Type B pancreatic cell (in vitro differentiated cells): ENCODE data around the gene KRTAP4-8. TPM values are rescaled to one million over a fixed set of nuclear protein-coding genes. Genes with fewer than 3 reads are reported as not detected.
"Not testable (repeated sequence)": the region's sequence is repeated elsewhere in the genome, so short reads cannot be mapped to it uniquely, and the experiment has no call there.

Source experiments
- DNase-seq: peaks from one replicate; pipeline ENCODE4 v3.0.0; 2021; ENCODE audit warnings: mixed read lengths; ENCODE audit not compliant: unreplicated experiment; ENCODE audit errors: extremely low spot score
- H3K27ac Mint-ChIP-seq: 2 replicates; pipeline ENCODE4 v1.8.0; 2021; ENCODE audit warnings: mild to moderate bottlenecking, mixed read lengths
- H3K27me3 Mint-ChIP-seq: 2 replicates; pipeline ENCODE4 v1.8.0; 2021; ENCODE audit warnings: mixed read lengths
- H3K36me3 Mint-ChIP-seq: 2 replicates; pipeline ENCODE4 v1.8.0; 2021; ENCODE audit warnings: mixed read lengths
- H3K4me1 Mint-ChIP-seq: one replicate; pipeline ENCODE4 v1.8.0; 2021; ENCODE audit warnings: mixed read lengths; ENCODE audit not compliant: unreplicated experiment
- H3K4me3 Mint-ChIP-seq: 2 replicates; pipeline ENCODE4 v1.8.0; 2021; ENCODE audit warnings: mild to moderate bottlenecking, mixed read lengths
- H3K9me3 Mint-ChIP-seq: 2 replicates; pipeline ENCODE4 v1.8.0; 2021; ENCODE audit warnings: mixed read lengths
- total RNA-seq: library from RNA; stranded (reverse); gene quantifications from 2 replicates; pipeline ENCODE4 v1.2.1, GENCODE V29; 2021; ENCODE audit warnings: low replicate concordance
- TF ChIP-seq, protein P1 (sequence below): fragments of 200-600 bp; sonication (generic); conservative IDR thresholded peaks from 2 replicates; pipeline ENCODE4 v1.5.0; 2021; ENCODE audit warnings: antibody characterized with exemption, mild to moderate bottlenecking

Gene KRTAP4-8
- total RNA-seq, 1 donor from 2014 or later = not detected

DNA sequence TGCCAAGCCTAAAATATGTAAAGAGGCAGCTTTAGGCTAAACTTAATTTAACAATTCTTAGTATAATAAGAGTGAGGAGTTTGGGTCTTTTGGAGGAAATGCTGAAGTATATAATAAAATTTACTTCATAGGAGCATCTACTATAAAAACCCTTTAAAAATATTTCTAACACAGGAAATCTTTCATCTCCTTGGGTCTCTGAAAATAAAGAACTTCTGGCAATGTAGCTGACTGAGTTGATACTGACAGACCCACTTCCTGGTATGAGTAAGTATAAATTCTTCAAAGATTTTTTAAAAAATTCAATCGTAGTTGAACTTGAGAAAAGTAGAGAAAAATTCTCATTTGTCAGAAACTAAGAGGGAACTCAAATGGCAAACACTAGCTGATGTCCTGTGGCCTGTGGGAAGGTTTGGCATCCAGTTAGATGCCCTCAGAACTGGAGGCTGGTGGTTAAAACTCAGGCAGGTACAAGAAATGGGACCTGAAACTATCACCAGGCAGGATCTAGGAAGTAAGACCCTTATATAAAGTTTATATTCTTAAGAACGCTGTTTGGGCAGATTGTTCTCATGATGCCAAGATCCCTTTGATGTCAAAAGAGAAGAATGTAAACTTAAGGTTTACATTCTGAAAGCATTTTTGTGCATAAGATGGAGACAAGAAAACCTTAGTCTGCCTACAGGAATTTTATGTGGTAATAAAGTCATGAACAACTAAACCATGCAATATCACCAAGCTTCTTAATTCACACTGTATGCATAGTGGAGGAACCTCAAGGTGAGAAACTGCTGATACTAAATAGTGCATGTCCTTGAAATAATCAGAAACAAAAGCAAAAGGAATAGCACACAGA lies 36.2 kb upstream of the KRTAP4-8 start:
- DNase-seq = no peak
- Mint-ChIP-seq H3K27me3 (no peaks in the 10 kb centered on the region), H3K9me3 (peaks cover 11% of the 10 kb centered on the region), H3K36me3 (no peaks in the 10 kb centered on the region), H3K4me1 (no peaks in the 10 kb centered on the region), H3K4me3 (no peak overlapping the region), H3K27ac (no peak overlapping the region)
- TF ChIP-seq, protein P1, sequence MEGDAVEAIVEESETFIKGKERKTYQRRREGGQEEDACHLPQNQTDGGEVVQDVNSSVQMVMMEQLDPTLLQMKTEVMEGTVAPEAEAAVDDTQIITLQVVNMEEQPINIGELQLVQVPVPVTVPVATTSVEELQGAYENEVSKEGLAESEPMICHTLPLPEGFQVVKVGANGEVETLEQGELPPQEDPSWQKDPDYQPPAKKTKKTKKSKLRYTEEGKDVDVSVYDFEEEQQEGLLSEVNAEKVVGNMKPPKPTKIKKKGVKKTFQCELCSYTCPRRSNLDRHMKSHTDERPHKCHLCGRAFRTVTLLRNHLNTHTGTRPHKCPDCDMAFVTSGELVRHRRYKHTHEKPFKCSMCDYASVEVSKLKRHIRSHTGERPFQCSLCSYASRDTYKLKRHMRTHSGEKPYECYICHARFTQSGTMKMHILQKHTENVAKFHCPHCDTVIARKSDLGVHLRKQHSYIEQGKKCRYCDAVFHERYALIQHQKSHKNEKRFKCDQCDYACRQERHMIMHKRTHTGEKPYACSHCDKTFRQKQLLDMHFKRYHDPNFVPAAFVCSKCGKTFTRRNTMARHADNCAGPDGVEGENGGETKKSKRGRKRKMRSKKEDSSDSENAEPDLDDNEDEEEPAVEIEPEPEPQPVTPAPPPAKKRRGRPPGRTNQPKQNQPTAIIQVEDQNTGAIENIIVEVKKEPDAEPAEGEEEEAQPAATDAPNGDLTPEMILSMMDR = no peak

DNA sequence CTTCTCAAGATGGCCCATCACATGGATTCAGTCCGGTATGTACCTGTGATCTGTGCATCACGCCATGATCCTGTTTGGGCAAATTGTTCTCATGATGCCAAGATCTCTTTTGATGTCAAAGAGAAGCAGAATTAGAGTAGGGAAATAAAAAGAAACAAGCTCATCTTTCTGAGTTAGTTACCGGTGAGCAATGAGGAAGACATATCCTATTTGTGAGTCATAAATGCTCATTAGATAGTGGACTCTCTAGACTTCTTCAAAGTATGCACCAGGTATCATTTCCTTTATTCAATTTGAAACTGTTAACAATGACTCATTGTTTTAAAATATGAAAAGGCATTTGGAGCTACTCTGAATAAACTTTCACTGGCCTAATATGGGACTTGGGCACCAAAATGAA lies 34.0 kb upstream of the KRTAP4-8 start:
- TF ChIP-seq, protein P1 = no peak
- peak overlapping the region; percentile 22 for H3K27ac Mint-ChIP-seq
- no peaks in the 10 kb centered on the region for H3K27me3 Mint-ChIP-seq
- H3K4me1 Mint-ChIP-seq = no peaks in the 10 kb centered on the region
- no peak overlapping the region for H3K4me3 Mint-ChIP-seq
- peaks cover 9% of the 10 kb centered on the region for H3K9me3 Mint-ChIP-seq
- no peak for DNase-seq
- H3K36me3 Mint-ChIP-seq = no peaks in the 10 kb centered on the region

DNA sequence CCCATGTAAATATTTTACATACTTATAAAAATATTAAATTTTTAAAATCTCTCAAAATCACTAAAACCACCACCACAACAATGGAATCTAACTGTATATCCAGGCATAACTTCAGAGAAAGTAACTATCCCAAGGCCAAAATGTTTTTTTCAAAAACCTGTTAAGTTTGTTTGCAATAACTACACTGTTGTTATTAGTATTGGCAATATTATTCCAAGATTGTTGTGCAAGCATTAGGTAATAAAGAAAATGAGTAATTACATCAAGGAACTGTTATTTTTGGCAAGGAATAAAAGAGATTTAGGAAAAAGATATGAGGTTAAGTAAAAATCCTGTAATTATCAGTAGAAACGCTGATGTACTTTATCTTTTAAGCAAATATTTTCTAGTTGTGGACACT lies 29.4 kb upstream of the KRTAP4-8 start:
- Mint-ChIP-seq H3K27ac (no peak overlapping the region), H3K9me3 (peaks cover 7% of the 10 kb centered on the region)

DNA sequence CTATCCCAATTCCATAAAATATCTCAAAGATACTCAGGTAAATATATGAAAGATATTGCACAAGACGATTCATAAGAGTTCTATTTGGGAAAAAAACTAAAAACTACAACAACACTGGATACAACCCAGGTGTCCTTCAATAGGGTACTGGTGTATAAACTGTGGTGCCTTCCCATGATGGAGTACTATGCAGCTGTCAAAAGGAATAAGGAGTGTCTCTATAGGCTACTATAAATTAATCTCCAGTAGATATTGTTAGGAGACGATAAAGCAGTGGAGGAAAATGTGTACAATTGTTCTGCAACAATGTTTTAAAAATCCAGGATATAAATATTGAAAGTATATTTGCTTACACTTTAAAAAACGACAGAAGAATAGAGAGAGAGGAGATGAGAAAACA lies 28.5 kb upstream of the KRTAP4-8 start:
- Mint-ChIP-seq H3K4me3 (no peak overlapping the region), H3K9me3 (no peaks in the 10 kb centered on the region), H3K36me3 (no peaks in the 10 kb centered on the region), H3K4me1 (no peaks in the 10 kb centered on the region), H3K27me3 (peaks cover 4% of the 10 kb centered on the region), H3K27ac (no peak overlapping the region)
- no peak for DNase-seq
- TF ChIP-seq, protein P1 = no peak

More for the DNA sequence above, 29.4 kb upstream of the KRTAP4-8 start:
- no peak for DNase-seq
- Mint-ChIP-seq H3K4me3 (no peak overlapping the region), H3K36me3 (no peaks in the 10 kb centered on the region), H3K27me3 (peaks cover 4% of the 10 kb centered on the region), H3K4me1 (no peaks in the 10 kb centered on the region)
- TF ChIP-seq, protein P1 = no peak

DNA sequence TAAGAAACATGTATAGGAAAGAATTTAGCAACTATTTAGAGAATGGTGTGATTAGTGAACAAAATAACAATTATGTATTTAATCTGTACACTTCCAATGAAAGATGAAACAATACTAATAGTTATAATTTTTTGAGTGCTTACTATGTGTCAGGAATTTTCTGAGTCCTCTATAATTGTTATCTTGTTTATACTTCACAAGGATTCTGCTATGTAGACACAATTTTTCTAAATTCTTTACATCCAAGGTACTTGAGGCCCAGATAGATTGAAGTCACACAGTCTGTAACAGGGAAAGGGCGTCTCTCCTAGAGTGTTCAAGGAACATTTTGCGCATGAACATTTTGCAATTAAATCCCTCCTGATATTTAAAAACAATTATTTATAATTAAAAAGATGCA lies 27.1 kb upstream of the KRTAP4-8 start:
- Mint-ChIP-seq H3K36me3 (no peaks in the 10 kb centered on the region), H3K4me3 (no peak overlapping the region), H3K9me3 (no peaks in the 10 kb centered on the region), H3K4me1 (no peaks in the 10 kb centered on the region), H3K27ac (no peak overlapping the region), H3K27me3 (peaks cover 4% of the 10 kb centered on the region)
- DNase-seq = no peak
- TF ChIP-seq, protein P1 = no peak

DNA sequence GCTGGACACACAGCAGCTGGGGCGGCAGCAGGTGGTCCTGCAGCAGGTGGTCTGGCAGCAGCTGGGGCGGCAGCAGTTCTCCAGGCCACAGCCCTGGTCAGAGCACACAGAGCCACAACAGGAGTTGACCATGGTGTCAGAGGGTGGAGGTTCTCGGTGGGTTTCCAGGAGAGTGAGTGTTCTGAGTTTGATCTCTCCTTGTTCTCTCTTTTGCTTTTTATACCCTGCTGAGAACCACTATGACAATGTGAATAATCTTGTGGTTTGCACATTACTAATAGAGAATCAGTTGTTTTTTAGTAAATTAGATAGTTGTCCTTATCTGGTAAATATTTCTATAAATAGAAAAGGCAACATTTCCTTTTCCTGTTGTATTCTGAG lies 26.0 kb upstream of the KRTAP4-8 start, which contains the start of gene KRTAP4-12:
Gene KRTAP4-12 (minus strand): TSS at position 192 of the 381 bp plus-strand sequence. CDS start 60 bp downstream, at position 132.
- H3K27ac Mint-ChIP-seq, H3K36me3 Mint-ChIP-seq, H3K4me1 Mint-ChIP-seq, H3K4me3 Mint-ChIP-seq, H3K9me3 Mint-ChIP-seq, DNase-seq, H3K27me3 Mint-ChIP-seq: not testable (repeated sequence)

DNA sequence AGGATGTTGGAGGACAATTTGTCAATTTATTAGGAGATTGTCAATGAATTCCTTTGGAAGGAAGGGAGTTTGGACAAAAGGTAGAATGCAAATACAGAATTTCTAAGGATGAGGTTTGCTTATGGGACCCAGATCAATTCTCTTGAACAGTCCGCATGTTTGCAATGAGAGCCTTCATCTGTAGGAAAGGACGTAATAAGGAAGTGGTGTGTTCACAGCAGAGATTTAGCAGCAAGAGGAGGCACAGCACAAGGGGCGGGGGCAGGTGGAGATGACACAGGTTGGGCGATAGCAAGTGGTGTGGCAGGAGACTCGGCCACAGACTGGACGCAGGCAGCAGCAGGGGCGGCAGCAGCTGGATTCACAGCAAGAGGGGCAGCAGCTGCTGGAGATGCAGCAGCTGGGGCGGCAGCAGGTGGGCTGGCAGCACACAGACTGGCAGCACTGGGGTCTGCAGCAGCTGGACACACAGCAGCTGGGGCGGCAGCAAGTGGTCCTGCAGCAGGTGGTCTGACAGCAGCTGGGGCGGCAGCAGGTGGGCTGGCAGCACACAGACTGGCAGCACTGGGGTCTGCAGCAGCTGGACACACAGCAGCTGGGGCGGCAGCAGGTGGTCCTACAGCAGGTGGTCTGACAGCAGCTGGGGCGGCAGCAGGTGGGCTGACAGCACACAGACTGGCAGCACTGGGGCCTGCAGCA lies 25.5 kb upstream of the KRTAP4-8 start:
- not testable (repeated sequence) for DNase-seq, H3K36me3 Mint-ChIP-seq, H3K4me3 Mint-ChIP-seq, H3K27me3 Mint-ChIP-seq, H3K4me1 Mint-ChIP-seq, H3K9me3 Mint-ChIP-seq, H3K27ac Mint-ChIP-seq
